B cell (primary cell): Measurements from ENCODE around the gene NYAP1. TPM values are rescaled to one million over a fixed set of nuclear protein-coding genes. Genes with fewer than 3 reads are reported as not detected.

Experiments used
- ATAC-seq: fragments of 200-7000 bp; cut with Tn5 transposase; one replicate; pipeline ENCODE4 v1.10.0; 2021; ENCODE audit warnings: low read depth, mild to moderate bottlenecking, moderate number of reproducible peaks, moderate library complexity
- CTCF ChIA-PET: fragments of 350-600 bp; sonication (Branson Sonifier 250); formaldehyde crosslinking; loops from one replicate; lab custom pipeline; 2021; ENCODE audit warnings: antibody characterized with exemption, inconsistent platforms; lab: Charles Lee
- POLR2A ChIA-PET: fragments of 350-600 bp; sonication (Branson Sonifier 250); formaldehyde crosslinking; loops from one replicate; lab custom pipeline; 2021; ENCODE audit warnings: antibody characterized with exemption; lab: Charles Lee
- DNase-seq: peaks from one replicate; pipeline ENCODE4 v3.0.0; 2013
- H2AFZ ChIP-seq: 2 replicates; pipeline ENCODE4 v1.6.1; 2012; ENCODE audit warnings: mild to moderate bottlenecking, low read depth, low read length; ENCODE audit not compliant: insufficient read depth, poor library complexity, severe bottlenecking
- H3K27ac ChIP-seq, 2 donors: 1 replicate in 1 of 2; 2 replicates in 1 of 2; pipeline ENCODE4 v1.5.1; 2012 to 2013; ENCODE audit warnings: low read length in 2 of 2, mild to moderate bottlenecking in 2 of 2, moderate library complexity in 1 of 2
- H3K27me3 ChIP-seq, 4 experiments: fragments of 200-600 bp in 1 of 4; sonication (generic) in 1 of 4; replicated peaks in 1 of 4; 1 replicate in 2 of 4; 2 replicates in 2 of 4; pipeline versions ENCODE4 v1.6.1 to v1.7.0; 2013 to 2016; ENCODE audit warnings: low read length in 3 of 4, mild to moderate bottlenecking in 2 of 4, mixed read lengths in 1 of 4, moderate library complexity in 1 of 4; ENCODE audit not compliant: insufficient read depth in 4 of 4, control insufficient read depth in 3 of 4; ENCODE audit errors: control extremely low read depth in 1 of 4
- H3K36me3 ChIP-seq, 2 experiments: replicated peaks in 1 of 2; 1 replicate in 1 of 2; 2 replicates in 1 of 2; pipeline versions ENCODE4 v1.6.1 to v1.7.1; 2013; ENCODE audit warnings: low read length in 1 of 2; ENCODE audit not compliant: insufficient read depth in 2 of 2, control insufficient read depth in 1 of 2; ENCODE audit errors: control extremely low read depth in 1 of 2, extremely low read depth in 1 of 2
- H3K4me1 ChIP-seq, 2 donors: fragments of 200-600 bp in 1 of 2; sonication (generic) in 1 of 2; 1 replicate in 1 of 2; 2 replicates in 1 of 2; pipeline versions ENCODE4 v1.5.1 to v1.6.1; 2013 to 2017; ENCODE audit warnings: low read length in 2 of 2; ENCODE audit not compliant: control insufficient read depth in 2 of 2, insufficient read depth in 2 of 2
- H3K4me2 ChIP-seq: replicated peaks from 2 replicates; pipeline ENCODE3; 2012; ENCODE audit warnings: mild to moderate bottlenecking, low read depth, low read length; ENCODE audit not compliant: poor library complexity, severe bottlenecking
- H3K4me3 ChIP-seq, 5 experiments: fragments of 200-600 bp in 1 of 5; sonication (generic) in 1 of 5; 1 replicate in 3 of 5; 2 replicates in 2 of 5; pipeline versions ENCODE4 v1.5.1 to v1.7.0; 2011 to 2016; ENCODE audit warnings: low read length in 4 of 5, mild to moderate bottlenecking in 4 of 5, low read depth in 2 of 5, control low read depth in 1 of 5, moderate library complexity in 1 of 5; ENCODE audit not compliant: insufficient read depth in 1 of 5; ENCODE audit errors: control extremely low read depth in 1 of 5, extremely low read depth in 1 of 5
- H3K79me2 ChIP-seq: fragments of 200-600 bp; sonication (generic); one replicate; pipeline ENCODE4 v1.6.0; 2016; ENCODE audit warnings: low read length; ENCODE audit not compliant: control insufficient read depth, insufficient read depth
- H3K9ac ChIP-seq: fragments of 200-600 bp; sonication (generic); 2 replicates; pipeline ENCODE4 v1.6.1; 2017; ENCODE audit warnings: mild to moderate bottlenecking, low read length, moderate library complexity
- H3K9me3 ChIP-seq, 3 donors: one replicate each; pipeline versions ENCODE4 v1.6.1 to v1.7.1; 2013; ENCODE audit warnings: low read length in 2 of 3; ENCODE audit not compliant: control insufficient read depth in 2 of 3, insufficient read depth in 1 of 3; ENCODE audit errors: control extremely low read depth in 1 of 3
- H4K20me1 ChIP-seq: 2 replicates; pipeline ENCODE4 v1.6.0; 2012; ENCODE audit warnings: mild to moderate bottlenecking, low read length; ENCODE audit not compliant: insufficient read depth, control insufficient read depth, poor library complexity, severe bottlenecking
- H3K27ac Mint-ChIP-seq: one replicate; pipeline ENCODE4 v1.8.0; 2021; ENCODE audit warnings: mixed read lengths
- H3K27me3 Mint-ChIP-seq: one replicate; pipeline ENCODE4 v1.8.0; 2021; ENCODE audit warnings: mixed read lengths
- H3K4me1 Mint-ChIP-seq: one replicate; pipeline ENCODE4 v1.8.0; 2021; ENCODE audit warnings: mixed read lengths
- H3K4me3 Mint-ChIP-seq: one replicate; pipeline ENCODE4 v1.8.0; 2021; ENCODE audit warnings: mixed read lengths
- H3K9me3 Mint-ChIP-seq: one replicate; pipeline ENCODE4 v1.8.0; 2022; ENCODE audit warnings: mixed read lengths; ENCODE audit not compliant: insufficient read depth
- CTCF ChIP-seq: fragments of 200-600 bp; IDR thresholded peaks from one replicate; pipeline ENCODE4 v1.8.0; 2022; ENCODE audit warnings: antibody characterized with exemption, mild to moderate bottlenecking
- EZH2 ChIP-seq: IDR thresholded peaks from 2 replicates; pipeline ENCODE4 v1.6.1; 2012; ENCODE audit warnings: borderline replicate concordance, low read depth, mild to moderate bottlenecking, moderate library complexity, low read length; ENCODE audit not compliant: insufficient read depth, poor library complexity, severe bottlenecking
- WGBS: methylation state at CpG from one replicate; pipeline ENCODE4 v1.1.5; 2013; ENCODE audit warnings: missing lambda C conversion rate; ENCODE audit not compliant: insufficient coverage; 5-methylcytosine and 5-hydroxymethylcytosine counted together
- intact Hi-C: fragments of 100-400 bp; cut with micrococcal nuclease; formaldehyde crosslinking; loops from one replicate; pipeline ENCODE4 v1.10.0; 2022
- polyA plus RNA-seq: library from polyadenylated mRNA; depleted of rRNA; stranded (reverse); fragments of >200 nt; gene quantifications from 2 replicates; pipeline ENCODE4 v1.2.3, GENCODE V29; 2012
- total RNA-seq, 2 donors: library from RNA; stranded (reverse); fragments of 120-200 nt in 1 of 2; gene quantifications; 1 replicate in 1 of 2; 2 replicates in 1 of 2; pipeline versions ENCODE4 v1.2.3 to v1.2.4, GENCODE V29; 2013 to 2022

Gene NYAP1
- total and polyA plus RNA-seq, 2 donors (not counting 1 experiment from before 2014, with no cell fraction given), result 0.06 TPM; not detected in 1

GRCh38 chr7:100484673-100485045 lies 932 bp downstream of the NYAP1 start:
- peak; percentile 28 for DNase-seq
- peaks cover 2% of the 10 kb centered on the region for H3K79me2 ChIP-seq
- peaks cover 8 to 12% of the 10 kb centered on the region in 2 donors for H3K4me1 ChIP-seq
- ChIA-PET POLR2A (no interaction called here), CTCF (interaction anchor here (0.7 to 0.9 kb wide), 2 partner anchors 15 to 75 kb away, joined by 4 to 5 read pairs; no protein-coding TSS in a partner anchor)
- intact Hi-C loops, result no loop called here
- H3K27ac ChIP-seq, result no peak overlapping the region
- no peaks in the 10 kb centered on the region for H3K9me3 Mint-ChIP-seq
- peaks cover 8% of the 10 kb centered on the region for H3K4me1 Mint-ChIP-seq
- TF ChIP-seq CTCF (no peak), EZH2 (no peak)
- H3K27me3 Mint-ChIP-seq, result peaks cover 8% of the 10 kb centered on the region
- peaks cover 0 to 5% (median 0%) of the 10 kb centered on the region in 4 experiments for H3K27me3 ChIP-seq
- 93% methylated on average over 6 of the region's 6 CpGs for WGBS
- no peak for ATAC-seq
- H4K20me1 ChIP-seq, result no peaks in the 10 kb centered on the region
- no peaks in the 10 kb centered on the region for H3K9me3 ChIP-seq
- peak overlapping the region; percentile 57 for H3K4me3 Mint-ChIP-seq
- H2AFZ ChIP-seq, result no peak overlapping the region
- no peak overlapping the region for H3K9ac ChIP-seq
- no peak overlapping the region for H3K4me3 ChIP-seq
- H3K4me2 ChIP-seq, result no peak overlapping the region
- H3K36me3 ChIP-seq, result no peaks in the 10 kb centered on the region
- no peak overlapping the region for H3K27ac Mint-ChIP-seq

- Mint-ChIP-seq H3K4me3 (peak overlapping the region; percentile 26), H3K27me3 (peaks cover 13% of the 10 kb centered on the region), H3K9me3 (no peaks in the 10 kb centered on the region), H3K27ac (no peak overlapping the region), H3K4me1 (peaks cover 8% of the 10 kb centered on the region)
- ChIA-PET CTCF (interaction anchor here (0.9 kb wide), 1 partner anchor 16 kb away, joined by 5 read pairs; no protein-coding TSS in a partner anchor), POLR2A (interaction anchor here (0.7 kb wide), 1 partner anchor 19 kb away, joined by 6 read pairs; no protein-coding TSS in a partner anchor)
- Histone ChIP-seq H2AFZ (no peak overlapping the region), H3K9ac (no peak overlapping the region), H3K9me3 (no peaks in the 10 kb centered on the region), H3K36me3 (no peaks in the 10 kb centered on the region), H3K27me3 (peaks cover 0 to 12% (median 0%) of the 10 kb centered on the region in 4 experiments), H3K79me2 (no peaks in the 10 kb centered on the region), H3K4me2 (no peak overlapping the region), H3K4me3 (no peak overlapping the region), H3K27ac (no peak overlapping the region), H4K20me1 (no peaks in the 10 kb centered on the region), H3K4me1 (peaks cover 6 to 9% of the 10 kb centered on the region in 2 donors)
- ATAC-seq, result no peak
- TF ChIP-seq EZH2 (no peak), CTCF (no peak)
- intact Hi-C loops, result no loop called here
- 83% methylated on average over 1 of the region's 4 CpGs for WGBS
- no peak for DNase-seq
Measured at GRCh38 chr7:100485471-100485876, 1.7 kb downstream of the NYAP1 start.
